HG03039 (cell line): Measurements from ENCODE around the gene ELF1.
"Not testable (repeated sequence)": the region's sequence is repeated elsewhere in the genome, so short reads cannot be mapped to it uniquely, and the experiment has no call there.

Experiments used
- ATAC-seq: cut with Tn5 transposase; IDR thresholded peaks from one replicate; pipeline ENCODE4 v1.9.1; 2021; ENCODE audit warnings: mild to moderate bottlenecking, moderate library complexity; ENCODE audit not compliant: unreplicated experiment

ELF1 gene

GRCh38 chr13:41048640-41049039 is 29.5 kb upstream of the ELF1 start:
- ATAC-seq = no peak

DNA sequence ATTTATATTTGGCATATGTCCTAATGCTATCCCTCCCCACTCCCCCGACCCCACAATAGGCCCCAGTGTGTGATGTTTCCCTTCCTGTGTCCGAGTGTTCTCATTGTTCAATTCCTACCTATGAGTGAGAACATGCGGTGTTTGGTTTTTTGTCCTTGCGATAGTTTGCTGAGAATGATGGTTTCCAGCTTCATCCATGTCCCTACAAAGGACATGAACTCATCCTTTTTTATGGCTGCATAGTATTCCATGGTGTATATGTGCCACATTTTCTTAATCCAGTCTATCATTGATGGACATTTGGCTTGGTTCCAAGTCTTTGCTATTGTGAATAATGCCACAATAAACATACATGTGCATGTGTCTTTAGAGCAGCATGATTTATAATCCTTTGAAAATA is 23.3 kb upstream of the ELF1 start:
- not testable (repeated sequence) for ATAC-seq

GRCh38 chr13:41040584-41041334 is 21.6 kb upstream of the ELF1 start:
- ATAC-seq = no peak

DNA sequence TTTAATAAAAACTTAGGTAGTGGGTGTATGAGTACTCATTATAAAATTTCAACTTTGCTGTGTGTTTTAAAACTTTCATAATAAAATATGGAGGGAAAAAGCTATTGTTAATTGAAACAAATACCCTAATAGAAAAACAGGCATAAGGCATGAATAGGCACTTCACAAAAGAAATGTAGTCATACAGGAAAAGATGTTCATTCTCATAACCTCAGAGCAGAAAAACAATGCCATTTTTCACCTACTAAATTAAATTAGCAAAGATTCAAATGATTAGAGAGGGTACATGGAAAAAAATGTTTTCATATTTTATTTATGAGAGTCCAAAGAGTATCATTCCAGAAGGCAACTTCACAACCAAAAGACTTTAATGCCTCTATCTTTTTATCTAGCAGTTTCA is 20.6 kb upstream of the ELF1 start:
- ATAC-seq = no peak

- ATAC-seq = not testable (repeated sequence)
Measured at GRCh38 chr13:41036557-41036956, 17.4 kb upstream of the ELF1 start.

DNA sequence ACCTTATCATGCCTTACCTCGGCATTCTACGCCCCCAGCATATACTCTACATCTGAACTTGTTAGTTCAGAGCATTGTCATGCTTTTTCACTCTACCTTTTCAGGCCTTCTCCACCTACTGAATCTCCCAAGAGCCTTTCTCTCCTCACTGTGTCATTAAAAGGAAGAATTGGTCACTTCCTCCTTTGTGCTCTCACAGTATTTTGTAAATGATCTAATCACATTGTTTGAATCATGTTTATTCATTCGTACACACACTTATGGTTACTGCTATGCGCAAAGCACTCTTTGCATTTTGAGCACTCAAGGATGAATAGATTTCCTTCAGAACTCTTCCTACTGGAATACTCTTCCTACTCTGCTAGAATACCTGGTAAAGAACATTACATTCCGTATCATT is 15.8 kb upstream of the ELF1 start:
- ATAC-seq = no peak

DNA sequence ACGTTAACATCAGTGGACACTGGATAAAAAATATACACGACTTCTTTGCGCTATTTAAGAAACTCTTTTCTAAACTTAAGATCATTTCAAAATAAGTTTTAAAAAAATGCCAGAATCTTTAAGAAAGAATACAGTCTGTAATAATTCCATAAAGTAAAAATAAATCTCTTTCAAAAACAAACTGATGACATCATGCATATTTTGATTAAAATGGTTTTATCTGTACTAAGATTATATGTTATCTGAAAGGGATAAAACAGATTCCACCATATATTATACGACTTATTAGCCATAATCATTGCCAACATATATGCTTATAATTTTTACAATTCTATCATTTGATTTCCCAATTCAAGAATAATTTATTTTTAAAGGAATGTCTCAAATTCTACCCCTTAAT is 15.3 kb upstream of the ELF1 start:
- no peak for ATAC-seq

DNA sequence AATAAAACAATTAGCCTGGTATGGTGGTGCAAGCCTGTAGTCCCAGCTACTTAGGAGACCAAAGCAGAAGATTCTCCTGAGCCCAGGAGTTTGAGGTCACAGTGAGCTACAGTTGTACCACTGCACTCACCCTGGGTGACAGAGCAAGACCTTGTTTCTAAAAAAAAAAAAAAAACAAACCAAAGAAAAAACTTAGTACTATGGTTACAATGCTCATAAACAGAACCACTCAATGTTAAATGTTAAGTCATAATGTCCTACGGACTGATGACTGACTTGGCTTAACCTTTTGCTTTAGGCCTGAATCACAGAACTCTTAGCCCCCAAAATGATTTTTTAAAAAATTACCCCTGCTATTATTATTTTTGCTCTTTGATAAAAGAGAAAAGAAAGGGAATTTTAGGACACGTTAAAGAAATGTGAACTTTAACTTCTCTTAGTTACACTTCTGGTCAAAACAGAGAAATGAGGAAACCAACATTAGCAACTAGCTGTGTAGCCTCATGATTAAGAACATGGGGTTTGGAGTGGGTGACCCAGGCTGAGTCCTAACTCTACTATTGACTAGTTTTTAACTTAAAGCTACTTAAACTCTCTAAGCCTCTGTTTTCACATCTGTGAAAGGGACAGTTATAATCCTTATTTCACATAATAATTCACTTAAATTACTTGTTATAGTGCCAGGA is 13.7 kb upstream of the ELF1 start:
- ATAC-seq = no peak

DNA sequence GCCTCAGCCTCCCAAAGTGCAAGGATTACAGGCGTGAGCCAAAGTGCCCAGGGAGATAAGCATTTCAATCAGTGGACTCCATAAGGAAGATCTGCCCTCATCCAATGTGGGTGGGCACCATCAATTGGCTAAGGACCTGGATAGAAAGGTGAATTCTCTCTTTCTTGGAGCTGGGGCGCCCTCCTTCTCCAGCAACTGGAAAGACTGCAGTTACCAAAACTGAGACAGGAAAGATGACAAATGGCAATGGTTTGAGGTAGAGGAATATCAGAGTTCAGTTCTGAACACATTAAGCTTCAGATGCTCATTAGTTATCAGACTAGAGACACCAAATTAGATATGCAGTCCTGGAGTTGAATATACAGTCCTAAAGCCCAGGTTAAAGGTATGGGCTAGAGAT is 10.5 kb upstream of the ELF1 start:
- ATAC-seq = no peak

GRCh38 chr13:41028051-41028450 is 8.9 kb upstream of the ELF1 start:
- ATAC-seq = no peak

- ATAC-seq = no peak
Measured at GRCh38 chr13:41026788-41027187, 7.7 kb upstream of the ELF1 start.

DNA sequence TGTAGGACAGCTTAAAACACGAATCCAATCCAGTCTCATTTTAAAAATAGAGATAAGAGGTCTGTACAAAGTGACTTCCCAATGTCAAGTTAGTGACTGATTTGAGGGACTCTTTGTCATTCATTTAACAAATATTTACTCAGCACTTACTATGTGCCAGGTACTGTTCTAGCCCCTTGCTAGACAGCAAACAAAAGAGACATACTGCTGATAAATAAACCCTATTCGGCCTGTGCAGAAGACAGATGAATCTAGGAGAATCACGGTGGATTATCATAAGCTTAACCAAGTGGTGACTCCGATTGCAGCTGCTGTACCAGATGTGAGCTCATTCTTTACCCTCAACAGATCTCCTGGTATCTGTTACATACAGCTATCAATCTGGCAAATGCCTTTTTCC is 6.4 kb upstream of the ELF1 start:
- ATAC-seq = no peak

- ATAC-seq = no peak
Measured at GRCh38 chr13:41019578-41020347, 647 bp upstream of the ELF1 start.

DNA sequence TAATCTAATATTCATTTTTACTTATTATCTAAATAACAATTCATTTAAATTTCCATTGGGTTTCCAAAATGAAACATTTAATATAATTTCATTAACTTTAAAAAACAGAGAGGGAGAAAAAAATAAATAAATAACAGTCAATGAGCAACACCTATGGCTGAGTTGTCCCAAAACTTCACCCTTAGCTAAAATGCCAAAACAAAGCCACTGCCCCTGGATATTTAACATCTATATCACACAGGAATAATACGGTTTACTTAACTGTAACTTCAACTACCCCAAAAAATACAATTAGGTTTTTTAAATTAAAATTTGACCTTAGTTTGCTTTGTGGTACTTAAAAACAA is 541 bp downstream of the ELF1 start:
- no peak for ATAC-seq

- no peak for ATAC-seq
Measured at GRCh38 chr13:41017817-41018601, 1.1 kb downstream of the ELF1 start.

DNA sequence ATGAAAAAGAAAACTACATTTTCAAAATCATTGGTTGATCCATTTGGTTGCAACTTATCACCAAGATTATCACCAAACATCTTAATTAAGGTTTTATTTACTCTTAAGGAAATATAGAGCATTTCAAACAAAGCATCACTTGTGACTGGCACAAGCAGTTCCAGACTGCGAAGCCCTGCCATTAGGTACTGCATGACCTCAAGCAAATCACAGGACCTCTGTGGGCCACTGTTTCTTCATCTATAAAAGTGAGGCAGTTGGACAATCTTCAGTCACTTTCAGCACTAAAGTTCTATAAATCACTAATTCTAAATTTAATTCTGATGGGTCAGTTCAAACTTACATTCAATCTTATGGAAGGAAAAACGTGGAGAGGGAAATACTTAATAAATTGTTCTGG is 2.0 kb downstream of the ELF1 start:
- no peak for ATAC-seq

DNA sequence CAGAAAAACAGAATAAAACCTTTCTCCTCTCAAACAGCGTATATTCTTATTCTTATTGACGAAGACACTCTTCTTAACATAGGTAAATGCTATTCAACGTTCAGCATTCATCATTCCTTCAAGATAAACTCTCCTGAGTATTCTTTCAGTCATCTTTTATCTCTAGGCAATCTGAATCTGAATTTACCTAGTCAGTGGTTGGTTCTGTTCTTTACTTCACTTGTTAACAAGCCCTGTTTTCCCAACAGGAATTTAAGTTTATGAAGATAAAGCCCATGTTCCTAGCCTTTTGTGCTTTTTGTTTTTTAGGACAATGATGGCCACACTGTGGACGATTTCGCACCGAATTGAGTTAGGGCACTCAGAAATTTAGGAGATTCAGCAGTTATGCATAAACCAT is 3.2 kb downstream of the ELF1 start:
- no peak for ATAC-seq

- ATAC-seq = no peak
Measured at GRCh38 chr13:41013835-41014234, 5.3 kb downstream of the ELF1 start.

DNA sequence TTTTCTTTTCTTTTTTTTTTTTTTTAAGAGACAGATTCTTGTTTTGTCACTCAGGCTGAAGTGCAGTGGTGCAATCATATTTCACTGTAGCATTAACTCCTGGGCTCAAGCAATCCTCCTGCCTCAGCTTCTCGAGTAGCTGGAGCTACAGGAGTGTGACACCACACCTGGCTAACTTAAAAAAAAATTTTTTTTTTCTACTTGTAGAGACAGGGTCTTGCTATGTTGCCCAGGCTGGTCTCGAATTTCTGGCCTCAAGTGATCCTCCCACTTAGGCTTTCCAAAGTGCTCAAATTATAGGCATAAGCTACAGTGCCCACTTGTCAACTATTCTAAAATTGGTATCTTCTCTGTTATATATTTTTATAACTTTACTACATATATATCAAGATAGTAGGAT is 6.6 kb downstream of the ELF1 start:
- ATAC-seq = no peak

GRCh38 chr13:41011382-41011956 is 7.6 kb downstream of the ELF1 start:
- no peak for ATAC-seq
